GM15510 (cell line): ENCODE measurements around the gene LOXHD1.

ENCODE experiments used
- POLR2A ChIP-seq: IDR thresholded peaks from 3 replicates; pipeline ENCODE4 v1.6.1; 2011; ENCODE audit warnings: borderline replicate concordance; ENCODE audit not compliant: insufficient read length; ENCODE audit errors: extremely low read depth

Gene LOXHD1

DNA sequence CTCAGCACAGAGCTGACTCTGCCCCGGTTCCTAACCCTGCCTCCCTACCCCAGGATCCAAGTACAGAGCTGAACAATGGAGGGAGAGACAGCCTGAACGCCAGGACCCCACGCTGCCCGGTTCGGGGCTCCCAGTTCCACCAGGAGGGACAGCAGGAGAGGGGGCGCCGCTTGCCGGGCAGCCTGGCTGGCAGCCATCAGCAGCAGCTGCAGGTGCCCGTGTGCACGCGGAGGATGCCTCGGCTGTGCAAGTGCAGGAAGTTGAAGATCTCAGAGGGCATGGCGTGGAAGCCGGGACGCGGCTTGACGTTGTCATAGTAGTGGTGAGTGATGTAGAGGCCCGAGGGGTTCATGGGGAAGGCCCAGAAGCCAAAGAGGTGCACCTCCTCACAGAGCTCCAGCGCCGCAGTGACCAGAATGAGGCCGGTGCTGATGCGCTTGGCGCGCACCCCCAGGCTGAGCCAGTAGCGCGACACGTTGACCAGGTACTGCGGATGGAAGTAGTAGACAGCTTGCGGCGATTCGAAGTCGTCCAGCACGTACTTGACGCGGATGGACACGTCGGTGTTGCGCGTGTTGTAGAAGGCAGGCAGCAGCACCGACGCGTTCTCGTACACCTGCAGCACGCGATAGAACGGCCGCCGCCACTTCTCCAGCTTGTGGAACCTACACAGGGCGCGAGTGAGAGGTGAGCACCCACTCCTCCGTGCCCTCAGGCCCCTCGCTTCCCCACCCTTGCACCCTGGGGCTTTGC, 23.0 kb upstream of the LOXHD1 start:
- no peak for TF ChIP-seq POLR2A

DNA sequence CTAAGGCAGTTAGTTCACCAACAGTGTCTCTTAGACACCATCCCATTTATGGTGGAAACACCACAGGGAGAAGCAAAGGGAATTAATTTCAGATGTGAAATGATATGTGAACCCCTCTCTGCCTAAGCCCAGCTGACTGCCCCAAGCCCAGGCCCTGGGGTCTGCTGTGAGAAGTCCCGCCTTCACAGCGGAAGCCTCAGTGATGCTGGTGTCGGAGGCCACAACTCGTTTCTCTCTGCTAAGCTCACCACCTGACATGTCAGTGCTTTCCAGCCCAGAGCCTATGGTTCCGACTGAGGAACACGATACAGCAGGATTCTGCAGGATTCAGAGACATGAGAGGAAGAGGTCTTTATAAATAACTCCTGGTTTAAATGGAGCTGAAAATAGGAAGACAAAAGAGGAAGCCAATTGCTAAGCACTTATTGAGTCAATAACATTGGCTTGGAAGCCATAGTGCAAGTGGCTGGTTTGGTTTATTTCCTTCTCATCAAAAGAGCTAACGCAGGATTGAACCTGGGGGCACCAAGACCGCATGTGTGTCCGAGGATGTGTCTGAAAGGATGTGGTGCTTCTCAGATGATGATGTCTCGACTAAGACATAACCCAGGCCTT, 21.9 kb upstream of the LOXHD1 start:
- TF ChIP-seq POLR2A: no peak

DNA sequence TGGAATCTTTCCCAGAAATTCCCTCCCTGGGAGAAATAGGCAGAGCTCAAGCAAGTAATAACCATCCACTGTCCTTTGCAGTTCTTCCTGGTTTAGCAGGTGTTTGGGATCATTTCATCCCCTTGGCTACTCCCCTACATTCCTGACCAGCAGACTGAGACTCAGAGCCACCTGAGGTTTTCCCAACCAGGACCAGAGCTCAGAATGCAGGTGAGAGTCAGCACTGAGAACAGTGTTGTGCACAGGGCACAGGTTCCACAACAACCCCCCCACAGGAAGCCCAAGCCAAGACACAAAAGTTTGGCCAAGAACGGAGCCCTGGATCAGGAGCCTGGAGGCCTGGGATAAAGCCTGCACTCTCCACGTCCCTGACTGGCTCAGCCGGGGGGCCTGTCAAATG, 21.0 kb upstream of the LOXHD1 start:
- TF ChIP-seq POLR2A: no peak

DNA sequence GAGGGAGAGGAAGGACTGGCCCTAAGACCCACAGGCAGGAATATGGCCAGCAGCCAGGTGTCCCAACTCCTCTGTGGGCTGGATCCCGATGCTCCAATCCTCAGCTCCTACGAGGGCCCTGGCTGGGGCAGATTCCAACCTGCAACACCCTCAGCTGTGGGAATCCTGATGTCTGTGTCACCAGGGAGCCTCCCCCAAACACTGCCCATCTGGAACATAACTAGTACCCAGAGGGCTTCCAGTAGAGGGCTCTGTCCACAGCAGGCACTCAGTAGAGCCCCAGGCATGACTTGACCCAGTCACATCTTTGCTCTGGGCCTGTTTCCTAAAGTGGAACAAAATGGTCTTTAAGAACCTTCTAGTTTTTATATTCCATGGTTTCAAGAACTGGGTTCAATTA, 20.6 kb upstream of the LOXHD1 start:
- TF ChIP-seq POLR2A: no peak

DNA sequence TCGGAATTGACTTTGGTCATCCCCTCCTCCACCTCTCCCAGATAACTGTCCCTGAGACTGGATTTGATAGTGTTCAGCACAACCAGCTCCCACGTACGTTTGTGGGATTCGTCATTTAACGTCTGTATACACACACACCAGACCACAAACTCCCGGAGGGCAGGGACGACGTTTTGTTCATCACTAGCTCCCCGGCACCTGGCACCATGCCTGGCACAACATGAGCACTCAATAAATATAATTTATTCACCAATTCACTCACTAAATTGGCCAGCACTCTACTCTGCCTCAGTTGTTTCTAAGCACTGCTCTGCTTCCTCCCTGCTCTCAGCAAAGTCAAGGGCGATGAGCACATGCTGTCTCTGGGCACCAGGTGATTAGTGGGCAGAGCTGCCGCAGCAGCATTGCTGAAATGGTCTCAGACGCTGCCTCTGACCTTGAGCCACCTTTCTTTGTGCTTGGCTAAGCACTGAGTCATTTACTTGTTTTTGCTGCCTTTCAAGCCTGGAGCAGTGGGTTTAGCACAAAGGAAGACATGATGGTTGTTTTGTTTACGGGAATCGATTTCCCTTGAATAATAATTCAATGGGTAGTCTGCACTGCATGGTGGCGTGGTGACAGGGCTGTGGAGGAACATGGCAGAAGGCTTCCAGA, 19.3 kb upstream of the LOXHD1 start:
- TF ChIP-seq POLR2A: no peak

DNA sequence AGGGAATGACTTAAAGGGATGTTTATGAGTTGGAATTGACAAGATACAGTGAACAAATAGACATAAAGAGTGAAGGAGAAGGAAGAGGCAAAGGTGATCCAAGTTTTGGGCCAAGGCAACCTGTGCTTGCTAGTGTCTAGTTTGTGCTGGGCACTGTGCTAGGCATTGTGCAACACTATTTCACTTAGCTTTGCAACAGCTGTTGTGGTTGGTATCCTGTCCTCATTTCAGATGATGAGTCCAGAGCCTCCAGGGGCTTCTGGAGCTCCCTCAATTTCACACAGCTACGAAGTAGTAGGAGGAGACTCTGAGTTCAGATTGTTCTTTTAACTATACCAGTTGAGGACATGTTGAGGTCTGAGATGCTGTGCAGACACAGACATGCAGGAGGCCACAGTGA, 18.1 kb upstream of the LOXHD1 start:
- TF ChIP-seq POLR2A: no peak

DNA sequence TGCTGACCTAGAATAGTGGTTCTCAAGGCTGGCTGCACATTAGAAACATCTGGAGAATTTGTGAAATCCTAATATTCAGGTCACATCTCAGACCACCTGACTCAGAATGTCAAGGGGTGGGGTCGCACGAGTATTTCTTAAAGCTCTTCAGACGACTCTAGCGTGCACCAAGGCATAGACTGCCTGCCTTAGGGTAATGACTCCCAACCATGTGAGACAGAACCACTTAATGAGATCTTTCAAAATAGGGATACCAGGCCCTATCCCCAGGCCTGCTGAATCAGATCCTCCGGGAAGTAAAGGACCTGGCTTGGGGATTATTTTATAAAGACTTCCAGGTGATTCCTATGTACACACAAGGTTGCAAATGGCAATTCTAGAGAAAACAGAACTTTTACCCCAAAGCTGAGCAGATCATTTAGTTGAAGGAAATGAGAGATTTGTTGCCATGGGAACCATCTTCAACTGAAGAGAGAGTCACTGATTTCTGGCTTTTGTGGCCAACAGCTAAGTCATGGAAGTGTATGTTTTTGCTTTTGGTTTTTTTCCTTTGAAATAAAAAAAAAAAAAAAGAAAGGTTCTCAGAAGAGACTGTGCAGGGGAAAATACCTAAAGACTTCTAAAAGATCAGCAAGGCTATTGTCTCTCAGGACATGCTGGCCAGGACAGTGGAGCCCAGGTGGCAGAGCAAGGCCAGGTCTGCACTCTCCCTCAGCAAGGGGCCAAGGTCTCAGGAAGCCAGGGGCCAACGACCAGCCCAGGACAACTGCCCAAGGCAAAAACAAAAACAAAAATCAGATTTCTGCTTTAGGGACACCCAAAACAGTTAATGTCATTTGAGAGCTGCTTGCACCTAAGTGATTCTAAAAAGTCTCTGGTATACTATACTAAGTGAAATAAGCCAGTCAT, 15.3 kb upstream of the LOXHD1 start:
- TF ChIP-seq POLR2A: no peak

DNA sequence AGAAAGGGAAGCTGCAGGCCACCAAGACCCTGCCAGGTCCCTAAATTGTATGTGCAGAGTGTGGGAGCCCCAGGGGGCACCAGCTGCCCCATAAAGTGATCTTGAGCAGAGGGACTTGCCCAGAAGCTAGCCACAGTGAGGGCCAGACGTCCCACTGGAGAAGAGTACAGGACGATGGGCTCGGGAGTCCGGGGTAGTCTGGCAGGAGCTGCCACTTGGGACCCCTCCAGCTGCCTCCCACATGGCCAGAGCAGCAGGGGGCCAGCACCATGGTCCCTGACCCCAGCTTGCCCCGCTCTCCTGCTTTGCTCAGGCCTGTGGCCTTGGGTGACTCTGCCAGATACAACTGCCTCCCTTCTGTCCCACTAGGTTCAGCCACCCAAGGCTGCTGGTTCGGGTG, 11.7 kb upstream of the LOXHD1 start:
- TF ChIP-seq POLR2A: no peak

DNA sequence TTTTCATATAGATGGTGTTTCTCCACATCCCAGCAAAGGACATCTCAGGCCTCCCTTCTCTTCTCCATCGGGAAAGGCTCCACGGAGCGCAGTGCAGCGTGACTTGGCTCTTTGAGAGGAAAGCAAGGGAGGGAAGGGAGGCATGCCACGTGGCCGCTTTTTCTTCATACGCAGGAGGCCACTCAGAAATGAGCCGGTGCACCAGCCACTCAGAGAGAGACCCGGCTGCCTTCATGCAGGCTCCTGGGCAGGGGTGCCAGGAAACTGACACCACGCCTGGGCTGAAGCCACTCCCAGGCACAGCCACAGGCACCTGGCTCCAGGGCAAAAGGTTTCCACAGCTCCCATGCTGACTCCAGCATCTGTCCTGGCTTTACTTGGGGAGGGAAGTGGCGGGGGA, 11.1 kb upstream of the LOXHD1 start:
- no peak for TF ChIP-seq POLR2A

DNA sequence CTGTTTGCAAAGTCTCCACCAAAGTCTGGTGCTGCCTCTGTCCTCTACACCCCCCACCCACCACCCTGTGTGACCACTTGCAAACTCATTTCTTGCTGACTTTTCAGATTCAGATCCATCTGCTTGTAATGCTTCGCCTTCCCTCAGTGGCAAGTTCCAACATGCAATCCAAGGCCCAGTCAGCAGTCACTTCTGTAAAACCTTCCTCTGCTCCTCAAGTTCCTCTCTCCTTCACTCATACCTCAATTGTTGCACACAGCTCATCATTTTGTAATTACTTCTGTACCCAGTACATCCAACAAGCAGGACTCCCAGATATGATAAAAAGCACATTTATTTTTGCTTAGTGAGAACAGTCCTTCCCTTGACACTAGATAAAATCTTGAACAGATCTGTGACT, 6.5 kb upstream of the LOXHD1 start:
- TF ChIP-seq POLR2A: no peak

DNA sequence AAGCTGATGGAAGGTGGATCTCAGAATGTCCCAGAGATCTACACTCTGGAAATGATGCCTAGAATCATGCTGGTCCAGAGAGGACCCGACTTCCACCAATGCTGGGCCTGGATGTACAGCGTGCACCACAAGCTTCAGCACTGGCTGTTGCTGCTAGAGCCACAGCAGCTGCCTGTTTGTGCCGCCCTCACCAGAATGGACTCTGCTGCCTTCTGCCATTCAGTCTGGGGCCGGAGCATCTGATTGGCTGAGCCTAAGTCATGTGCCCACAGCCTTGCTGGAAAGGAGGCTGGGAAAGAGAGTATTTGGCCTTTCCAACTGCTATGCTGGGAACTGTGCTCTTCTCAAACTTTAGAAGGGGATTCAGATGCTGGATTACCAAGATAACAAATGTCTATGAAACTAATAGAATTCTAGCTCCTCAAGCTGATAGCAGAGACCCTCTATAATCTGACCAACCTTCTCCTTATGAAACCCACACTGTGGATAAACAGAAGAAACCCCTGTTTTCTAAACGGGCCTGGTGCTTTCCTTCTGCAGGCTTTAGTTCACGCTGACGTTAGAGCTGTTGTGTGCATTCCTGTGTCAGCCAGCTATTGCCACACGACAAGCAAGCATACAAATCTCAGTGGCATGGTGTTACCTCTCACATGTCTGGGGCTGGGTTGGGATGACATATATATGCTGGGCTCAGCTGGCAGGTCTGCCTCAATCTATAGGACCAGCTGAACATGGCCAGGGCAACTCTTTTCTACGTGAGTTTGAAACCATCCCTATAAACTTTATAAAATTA, 4.1 kb upstream of the LOXHD1 start:
- no peak for TF ChIP-seq POLR2A

DNA sequence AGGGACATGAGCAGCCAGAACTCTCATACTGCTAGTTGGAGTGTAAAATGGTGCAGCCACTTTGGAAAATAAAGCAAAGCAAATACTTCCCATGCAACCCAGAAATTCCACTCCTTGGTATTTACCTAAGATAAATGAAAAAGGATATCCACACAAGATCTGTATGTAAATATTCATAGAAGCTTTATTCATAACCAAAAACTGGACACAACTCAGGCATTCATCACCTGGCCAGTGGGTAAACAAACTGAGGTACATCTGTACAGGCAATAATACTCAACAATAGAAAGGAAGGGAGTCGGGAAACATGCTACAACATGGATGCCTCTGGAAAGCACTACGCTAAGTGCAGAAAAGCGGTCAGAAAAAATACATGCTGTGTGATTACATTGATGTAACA, 2.5 kb upstream of the LOXHD1 start:
- TF ChIP-seq POLR2A: no peak

DNA sequence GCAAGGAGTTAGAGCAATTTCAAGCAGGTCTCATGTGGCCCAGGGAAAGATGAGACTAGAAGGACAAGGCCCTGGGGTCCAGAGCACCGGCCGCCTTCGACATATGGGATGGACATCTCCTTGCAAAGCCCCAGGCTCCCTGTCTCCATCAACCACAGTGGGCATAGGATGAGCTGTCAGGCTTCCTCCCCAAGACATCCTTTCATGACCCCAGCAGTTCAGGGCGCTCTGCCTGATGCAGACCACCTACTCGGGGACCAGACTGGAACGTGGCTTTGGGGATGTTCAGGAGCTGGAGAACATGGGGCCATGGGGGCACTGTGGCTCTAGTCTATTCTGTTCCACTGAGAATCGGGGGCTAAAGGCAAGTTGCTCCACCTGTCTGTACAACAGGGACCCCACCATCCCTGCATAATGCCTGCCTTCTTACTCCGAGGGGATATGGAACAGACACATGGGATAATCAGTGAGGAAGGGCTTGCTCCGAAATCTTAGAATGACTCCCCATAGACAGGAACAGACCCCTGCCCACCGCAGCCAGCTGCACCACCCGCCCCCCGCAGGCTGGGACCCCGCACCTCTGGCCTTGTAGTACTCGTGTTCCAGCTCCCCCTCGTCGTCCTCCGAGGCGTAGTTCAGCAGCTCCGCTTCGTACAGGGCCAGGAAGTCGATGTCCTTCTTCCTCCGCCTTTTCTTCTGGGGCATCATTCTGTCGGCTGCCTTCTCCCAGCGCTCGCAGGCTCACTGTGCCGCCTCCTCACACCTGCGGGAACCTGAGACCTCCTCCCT, 500 bp downstream of the LOXHD1 start:
- no peak for TF ChIP-seq POLR2A
